ENCODE results near the gene POLR1A.

Gene POLR1A

DNA sequence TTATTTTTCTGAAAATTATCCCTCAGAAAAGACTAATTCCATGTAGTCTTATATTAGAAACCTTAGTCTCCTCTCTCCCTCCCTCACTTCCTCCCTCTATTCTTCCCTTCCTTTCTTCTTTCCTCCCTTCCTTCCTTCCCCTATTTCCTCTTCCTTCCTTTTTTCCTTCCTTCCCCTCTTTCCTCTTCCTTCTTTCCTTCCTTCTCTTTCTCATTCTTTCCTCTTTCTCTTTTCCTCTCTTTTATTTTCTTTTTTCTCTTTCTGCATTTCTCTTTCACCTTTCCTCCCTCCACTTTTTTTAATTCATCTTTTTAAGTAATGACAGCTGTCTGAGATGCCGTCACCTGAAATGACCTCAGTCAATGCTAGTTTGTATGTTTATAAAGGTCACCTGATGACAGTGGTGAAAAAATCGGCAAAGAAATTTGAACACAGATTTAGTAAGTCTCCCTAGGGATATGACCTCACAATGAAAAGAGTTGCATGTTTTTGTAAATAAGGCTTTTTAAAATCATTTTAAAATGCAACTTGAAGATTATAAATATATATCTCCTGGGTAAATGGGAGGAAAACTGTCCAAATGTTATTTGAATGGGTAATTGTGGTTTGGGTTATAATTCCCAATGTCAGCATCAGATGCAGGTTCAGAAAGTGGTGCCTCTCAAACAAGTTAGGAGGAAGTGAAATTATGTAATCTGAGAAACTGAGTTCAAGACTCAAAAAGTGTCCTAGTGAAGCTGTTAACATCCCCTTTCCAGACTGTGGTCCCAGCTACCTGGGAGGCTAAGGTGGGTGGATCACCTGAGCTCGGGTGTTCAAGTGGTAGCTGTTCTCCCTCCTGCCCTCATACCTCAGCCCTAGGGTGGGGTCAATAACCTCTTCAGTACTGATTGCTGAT lies 126.6 kb downstream of the POLR1A start:
- TF ChIP-seq, protein P1, sequence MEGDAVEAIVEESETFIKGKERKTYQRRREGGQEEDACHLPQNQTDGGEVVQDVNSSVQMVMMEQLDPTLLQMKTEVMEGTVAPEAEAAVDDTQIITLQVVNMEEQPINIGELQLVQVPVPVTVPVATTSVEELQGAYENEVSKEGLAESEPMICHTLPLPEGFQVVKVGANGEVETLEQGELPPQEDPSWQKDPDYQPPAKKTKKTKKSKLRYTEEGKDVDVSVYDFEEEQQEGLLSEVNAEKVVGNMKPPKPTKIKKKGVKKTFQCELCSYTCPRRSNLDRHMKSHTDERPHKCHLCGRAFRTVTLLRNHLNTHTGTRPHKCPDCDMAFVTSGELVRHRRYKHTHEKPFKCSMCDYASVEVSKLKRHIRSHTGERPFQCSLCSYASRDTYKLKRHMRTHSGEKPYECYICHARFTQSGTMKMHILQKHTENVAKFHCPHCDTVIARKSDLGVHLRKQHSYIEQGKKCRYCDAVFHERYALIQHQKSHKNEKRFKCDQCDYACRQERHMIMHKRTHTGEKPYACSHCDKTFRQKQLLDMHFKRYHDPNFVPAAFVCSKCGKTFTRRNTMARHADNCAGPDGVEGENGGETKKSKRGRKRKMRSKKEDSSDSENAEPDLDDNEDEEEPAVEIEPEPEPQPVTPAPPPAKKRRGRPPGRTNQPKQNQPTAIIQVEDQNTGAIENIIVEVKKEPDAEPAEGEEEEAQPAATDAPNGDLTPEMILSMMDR (IDR thresholded peaks at IDR 0.05; ENCODE audit: extremely low read depth, insufficient read depth, missing control alignments): no peak
- no peak for DNase-seq (ENCODE audit: low spot score)
- in situ Hi-C loops (cut with MboI; ENCODE audit: low pct_unique_long_range_greater_than_20kb, low sequenced_read_pairs, unreplicated experiment): no loop called here

DNA sequence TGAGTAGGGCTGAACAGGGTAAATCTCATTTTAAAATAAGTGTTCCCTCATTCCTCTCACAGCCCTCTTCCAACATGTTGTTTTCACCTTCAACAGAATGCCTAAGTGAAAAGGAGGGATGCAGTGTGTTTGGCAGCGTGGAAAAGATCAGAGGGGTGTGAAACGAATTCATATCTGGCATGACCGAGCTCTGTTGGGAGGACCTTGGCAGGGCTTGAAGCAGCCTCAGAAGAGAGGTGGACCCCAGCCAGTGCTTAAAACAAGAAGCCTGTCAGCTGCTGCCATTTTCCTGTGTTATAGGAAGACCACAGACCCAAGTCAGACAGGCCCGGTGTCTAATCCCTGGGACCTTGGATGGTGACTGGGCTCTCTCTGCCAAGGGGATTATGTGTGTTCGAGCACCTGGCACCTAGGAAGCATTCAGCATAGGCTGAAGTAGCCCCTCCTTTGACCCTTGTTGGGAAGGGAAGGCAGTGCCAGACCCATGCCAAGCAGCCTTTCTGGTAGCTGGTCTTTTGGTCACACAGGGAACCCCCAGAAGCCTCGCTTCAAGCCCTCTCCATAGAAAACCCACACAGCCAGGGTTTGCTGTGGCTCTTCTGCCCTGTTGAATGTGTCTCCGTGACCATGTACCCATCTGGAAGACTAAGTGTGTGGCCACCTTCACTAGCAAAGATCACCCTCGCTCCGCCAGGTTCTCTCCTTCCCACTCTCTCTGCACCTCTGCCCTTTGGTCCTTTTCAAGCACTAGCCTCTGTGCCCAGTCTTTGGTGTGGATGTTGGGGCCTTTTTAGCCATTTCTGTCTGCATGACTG lies 129.4 kb downstream of the POLR1A start:
- TF ChIP-seq, protein P1 (IDR thresholded peaks at IDR 0.05; ENCODE audit: extremely low read depth, insufficient read depth, missing control alignments): no peak
- in situ Hi-C loops (cut with MboI; ENCODE audit: low pct_unique_long_range_greater_than_20kb, low sequenced_read_pairs, unreplicated experiment): no loop called here
- no peak for DNase-seq (ENCODE audit: low spot score)

DNA sequence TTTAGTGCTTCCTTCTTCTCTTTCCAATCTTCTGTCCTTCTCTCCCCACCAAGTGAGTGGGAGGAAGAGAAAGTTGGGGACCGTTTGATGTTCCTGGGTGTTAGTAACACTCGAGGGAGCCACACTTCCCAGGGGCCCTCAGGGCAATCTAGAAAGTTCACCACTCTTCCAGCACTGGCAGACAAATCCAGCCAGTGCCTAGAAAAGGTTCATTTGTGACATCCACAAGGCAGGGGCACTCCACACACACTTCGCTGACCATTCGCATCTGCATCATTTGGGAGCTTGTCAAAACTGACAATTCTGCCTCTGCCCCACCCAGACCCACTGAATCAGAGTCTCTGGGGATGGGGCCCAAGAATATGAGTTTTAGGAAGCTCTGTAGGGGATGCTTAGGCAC lies 130.1 kb downstream of the POLR1A start:
- in situ Hi-C loops (cut with MboI; ENCODE audit: low pct_unique_long_range_greater_than_20kb, low sequenced_read_pairs, unreplicated experiment): no loop called here
- TF ChIP-seq, protein P1 (IDR thresholded peaks at IDR 0.05; ENCODE audit: extremely low read depth, insufficient read depth, missing control alignments): no peak
- DNase-seq (ENCODE audit: low spot score): no peak

DNA sequence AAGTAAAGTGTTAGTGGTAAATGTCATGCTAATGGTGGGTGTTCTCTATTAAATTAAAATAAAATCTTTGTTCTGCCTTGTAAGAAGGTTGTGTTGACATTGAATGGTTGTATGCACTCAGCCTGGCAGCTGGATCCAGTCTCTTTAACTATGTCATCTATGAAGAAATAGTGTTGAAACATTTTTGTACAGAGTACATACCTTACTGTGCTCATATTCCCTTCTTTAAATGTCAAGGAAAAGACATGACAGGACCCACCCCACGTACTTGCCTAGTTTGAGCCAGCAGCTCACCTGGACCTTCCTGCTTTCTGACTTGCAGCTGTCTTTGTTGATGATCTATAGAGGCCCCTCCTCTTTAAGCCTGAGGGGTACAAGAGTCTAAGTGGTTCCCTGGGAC lies 131.3 kb downstream of the POLR1A start:
- in situ Hi-C loops (cut with MboI; ENCODE audit: low pct_unique_long_range_greater_than_20kb, low sequenced_read_pairs, unreplicated experiment): no loop called here

GRCh38 chr2:85972355-85972754 lies 133.3 kb downstream of the POLR1A start:
- TF ChIP-seq, protein P1 (IDR thresholded peaks at IDR 0.05; ENCODE audit: extremely low read depth, insufficient read depth, missing control alignments): no peak

More for the DNA sequence above, 131.3 kb downstream of the POLR1A start:
- DNase-seq (ENCODE audit: low spot score): no peak
- TF ChIP-seq, protein P1 (IDR thresholded peaks at IDR 0.05; ENCODE audit: extremely low read depth, insufficient read depth, missing control alignments): no peak

DNA sequence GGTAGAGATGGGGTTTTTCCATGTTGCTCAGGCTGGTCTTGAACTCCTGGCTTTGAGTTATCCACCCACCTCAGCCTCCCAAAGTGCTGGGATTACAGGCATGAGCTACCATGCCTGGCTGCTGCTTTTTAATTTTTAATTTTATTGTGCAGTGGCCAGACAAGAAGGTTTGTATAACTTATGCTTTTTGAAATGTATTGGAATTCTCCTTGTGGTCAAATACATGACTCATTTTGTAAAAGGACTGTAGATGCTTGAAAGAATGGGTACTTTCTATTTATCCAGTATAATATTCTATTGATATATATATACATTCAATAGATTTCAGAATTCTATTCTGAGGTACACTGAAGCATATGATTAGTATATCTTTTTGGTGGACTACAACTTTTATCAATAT lies 134.3 kb downstream of the POLR1A start:
- DNase-seq (ENCODE audit: low spot score): no peak
- in situ Hi-C loops (cut with MboI; ENCODE audit: low pct_unique_long_range_greater_than_20kb, low sequenced_read_pairs, unreplicated experiment): no loop called here

More at GRCh38 chr2:85972355-85972754, 133.3 kb downstream of the POLR1A start:
- DNase-seq (ENCODE audit: low spot score): no peak
- in situ Hi-C loops (cut with MboI; ENCODE audit: low pct_unique_long_range_greater_than_20kb, low sequenced_read_pairs, unreplicated experiment): no loop called here

More for the DNA sequence above, 134.3 kb downstream of the POLR1A start:
- TF ChIP-seq, protein P1 (IDR thresholded peaks at IDR 0.05; ENCODE audit: extremely low read depth, insufficient read depth, missing control alignments): no peak

Data from GM13977 (cell line).